HT1080 (cell line): ENCODE data around the gene PC. TPM values are rescaled to one million over a fixed set of nuclear protein-coding genes. Genes with fewer than 3 reads are reported as not detected.
A peak's percentile ranks its signal among the peaks of the same experiment; 100 is the strongest.

ENCODE experiments used
- DNase-seq: peaks from one replicate; pipeline ENCODE4 v3.0.0-alpha.2; 2015; ENCODE audit warnings: low read depth
- total RNA-seq: library from RNA; depleted of rRNA; stranded (reverse); fragments of >200 nt; shearing (Covaris generic); gene quantifications from 2 replicates; pipeline ENCODE4 v1.2.3, GENCODE V29; 2014

Gene PC
- total RNA-seq, 1 experiment from 2014 or later: 14.9 TPM

DNA sequence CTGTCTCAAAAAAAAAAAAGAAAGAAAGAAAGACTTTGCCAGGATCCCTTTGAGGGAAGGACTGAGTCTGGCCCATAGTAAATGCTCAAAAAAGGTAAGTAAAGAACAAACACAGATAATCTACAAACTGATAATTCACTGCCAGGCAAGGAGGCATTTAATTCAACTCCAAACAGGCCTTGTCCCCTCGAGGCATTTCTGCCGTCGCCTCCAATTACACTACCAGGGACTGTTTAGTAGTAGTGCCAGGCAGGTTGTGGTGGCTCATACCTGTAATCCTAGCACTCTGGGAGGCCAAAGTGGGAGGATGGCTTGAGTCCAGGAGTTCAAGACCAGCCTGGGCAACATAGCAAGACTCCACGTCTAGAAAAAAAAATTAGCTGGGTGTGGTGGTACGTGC lies 43.7 kb downstream of the PC start:
- no peak for DNase-seq

GRCh38 chr11:66912911-66913310 lies 45.3 kb downstream of the PC start:
- no peak for DNase-seq

DNA sequence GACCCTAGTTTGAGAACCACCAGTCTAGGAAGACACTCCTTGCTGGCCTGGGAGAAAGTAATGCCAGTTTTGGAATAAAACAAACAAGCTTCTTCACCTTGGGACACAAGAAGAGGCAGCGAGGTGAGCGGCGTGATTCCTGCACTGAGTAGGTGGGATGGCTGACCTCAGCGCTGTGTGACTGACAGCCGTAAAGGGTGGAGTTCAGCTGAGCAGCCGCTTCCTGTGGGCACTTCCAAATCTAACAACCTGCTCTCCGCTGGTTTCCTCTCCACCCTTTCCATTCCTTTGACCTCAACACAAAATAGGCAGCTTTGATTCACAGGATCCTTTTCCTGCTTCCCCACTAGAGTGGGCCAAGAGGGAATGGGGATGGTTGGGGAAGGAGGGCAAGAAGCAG lies 45.8 kb downstream of the PC start:
- DNase-seq: no peak

GRCh38 chr11:66910669-66911068 lies 47.5 kb downstream of the PC start:
- no peak for DNase-seq

DNA sequence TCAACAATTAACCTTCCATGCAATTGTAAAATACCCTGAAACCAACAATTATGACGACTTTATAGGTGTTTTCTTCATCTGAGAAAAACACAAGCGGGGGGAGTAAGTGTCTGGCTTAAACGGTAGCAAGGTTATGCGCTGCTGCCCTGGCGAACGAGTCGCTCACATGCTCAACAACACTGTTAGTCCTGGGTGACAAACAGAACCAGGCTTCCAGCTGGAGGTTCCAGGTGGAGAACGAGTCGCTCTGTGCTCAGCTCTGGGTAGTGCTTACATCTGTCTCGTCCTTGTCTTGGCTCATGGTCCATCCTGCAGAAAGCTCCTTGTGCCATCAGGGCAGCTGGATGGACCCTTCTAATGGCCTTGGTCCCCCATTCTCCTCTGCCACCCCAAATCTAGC lies 48.2 kb downstream of the PC start:
- no peak for DNase-seq

DNA sequence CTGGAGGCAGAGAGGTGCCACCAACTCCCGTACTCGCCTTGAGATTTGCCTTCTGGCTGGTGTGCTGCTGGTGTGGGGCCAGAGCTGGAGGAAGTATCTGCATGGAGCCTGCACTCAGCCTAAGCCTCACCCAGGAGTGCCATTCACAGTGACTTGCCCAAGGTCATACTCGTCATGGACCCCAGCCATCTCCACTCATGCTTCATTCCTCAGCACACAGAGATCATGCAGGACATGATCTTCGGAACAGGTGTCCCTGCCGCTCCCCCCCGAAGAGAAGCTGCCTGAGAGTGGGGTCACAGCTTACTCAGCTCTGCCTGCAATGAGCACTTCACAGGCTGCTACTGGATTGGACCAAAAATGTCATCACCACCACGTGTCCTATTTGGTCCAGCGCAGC lies 49.0 kb downstream of the PC start:
- no peak for DNase-seq

DNA sequence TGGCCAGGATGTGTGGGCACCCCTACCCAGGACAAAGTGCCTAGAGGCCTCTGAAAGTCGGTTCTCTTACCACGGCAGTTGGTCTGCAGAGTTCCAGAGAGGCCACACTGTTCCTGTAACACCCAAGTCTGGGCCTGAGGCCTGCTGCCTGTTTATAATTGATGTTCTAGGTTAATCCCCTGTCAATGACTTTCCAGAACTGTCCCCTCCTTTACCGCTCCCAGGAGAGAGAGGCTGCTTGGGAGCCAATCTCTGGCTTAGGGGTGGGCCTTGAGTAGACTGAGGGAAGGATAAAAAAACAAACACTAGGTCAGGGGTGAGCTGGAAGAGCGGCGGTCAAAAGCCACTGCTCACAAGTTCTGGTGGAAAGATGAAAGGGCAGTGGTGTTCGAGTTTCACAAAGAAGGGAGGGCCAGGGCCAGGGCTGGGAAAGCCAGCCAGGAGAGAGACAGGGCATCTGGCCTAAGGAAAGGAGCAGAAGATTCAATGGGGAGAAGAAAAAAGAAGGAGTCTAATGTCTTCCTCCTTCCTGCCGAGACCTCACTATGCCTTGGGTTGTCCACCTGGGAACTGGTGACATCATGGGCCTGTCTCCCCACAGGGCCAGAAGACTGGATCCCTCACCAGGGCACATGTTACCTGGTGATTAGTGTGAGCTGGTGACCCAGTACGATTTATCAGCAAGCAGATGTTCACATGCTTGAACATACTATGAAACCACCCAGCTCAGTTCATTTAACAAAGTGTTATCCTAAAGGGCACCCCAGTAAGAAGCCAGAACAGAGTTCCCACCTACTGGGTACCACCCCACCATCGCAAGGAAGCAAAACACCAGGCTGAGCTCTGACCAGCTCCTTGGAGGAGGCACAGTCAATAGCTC lies 50.2 kb downstream of the PC start:
- DNase-seq: no peak

- DNase-seq: no peak
These were observed 52.0 kb downstream of the PC start for GRCh38 chr11:66906061-66906733.

DNA sequence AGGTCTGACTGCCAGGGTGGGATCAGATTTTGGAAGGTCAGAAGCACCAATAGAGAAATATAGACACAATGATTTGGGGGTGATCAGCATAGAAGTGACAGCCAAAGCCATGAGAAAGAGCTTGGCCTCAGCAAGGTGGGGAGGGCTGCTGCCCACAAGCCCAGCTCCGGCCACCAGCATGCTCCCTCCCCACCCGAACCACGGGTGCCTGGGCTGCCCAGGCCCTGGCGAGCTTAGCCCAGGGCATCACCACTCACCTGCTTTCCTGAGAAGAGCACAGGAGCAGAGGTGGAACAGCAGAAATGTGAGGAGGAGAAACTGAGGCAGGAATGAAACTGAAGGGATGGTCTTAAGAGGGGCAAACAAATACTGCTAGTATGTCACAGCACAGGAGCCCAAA lies 52.6 kb downstream of the PC start:
- no peak for DNase-seq

DNA sequence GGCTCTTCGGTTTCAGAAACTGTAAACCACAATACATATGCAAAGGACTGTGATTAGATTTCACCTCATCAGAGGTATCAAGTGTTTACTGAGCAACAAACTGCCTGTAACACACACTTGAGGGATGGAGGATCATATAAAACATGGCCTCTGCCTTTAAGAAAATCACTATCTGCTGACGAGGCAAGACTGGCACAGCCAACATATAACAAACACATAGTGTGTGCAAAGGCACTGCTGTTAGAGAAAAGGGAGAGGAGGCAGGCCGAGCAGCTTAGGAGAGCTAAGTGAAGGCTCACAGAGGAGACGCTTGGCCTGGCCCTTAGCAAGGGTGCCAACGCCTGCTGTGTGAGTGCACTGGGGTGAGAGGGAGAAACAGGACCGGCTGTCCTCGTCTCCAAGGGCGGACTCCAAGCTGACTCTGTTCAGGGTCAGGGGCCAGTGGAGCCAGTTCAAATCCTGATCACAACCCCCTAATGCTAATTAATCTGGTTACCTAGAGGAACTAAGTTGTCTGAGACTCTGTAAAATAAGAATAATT lies 53.1 kb downstream of the PC start:
- no peak for DNase-seq

- no peak for DNase-seq
These were observed 53.6 kb downstream of the PC start for GRCh38 chr11:66904561-66904960.

- peak; percentile 70 for DNase-seq
These were observed 54.1 kb downstream of the PC start for GRCh38 chr11:66904055-66904454.

DNA sequence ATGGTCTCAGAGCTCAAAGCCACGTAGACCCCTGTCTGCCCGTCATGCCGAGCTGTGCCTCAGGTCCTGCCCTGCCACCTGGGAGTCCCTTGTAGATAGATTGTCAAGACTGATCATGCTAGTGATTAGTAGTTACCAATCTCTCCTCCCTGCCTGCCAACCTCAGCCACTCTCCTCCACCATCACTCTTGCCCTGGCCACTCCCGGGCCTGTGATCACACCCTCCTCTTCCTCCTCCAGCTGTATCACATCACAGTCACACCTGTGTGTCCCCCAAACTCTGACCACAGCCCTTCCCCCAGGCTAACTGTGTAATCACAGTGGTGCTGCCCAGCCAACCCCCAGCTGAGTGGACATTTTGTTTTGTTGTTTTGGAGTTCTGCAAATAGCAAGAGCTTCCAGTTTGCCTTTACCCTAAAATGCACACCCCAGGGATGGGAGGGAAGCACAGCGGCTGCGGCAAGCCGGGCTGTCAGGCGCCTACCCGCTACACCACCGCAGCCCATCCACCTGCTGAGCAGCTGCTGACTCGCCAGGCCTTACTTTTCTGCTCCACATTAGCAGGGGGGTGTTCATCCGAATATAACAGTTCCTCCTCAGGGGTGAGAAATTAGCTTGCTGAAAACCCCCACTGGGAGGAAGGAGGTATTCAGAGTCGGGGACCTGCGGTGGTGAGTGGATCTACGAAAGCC lies 55.6 kb downstream of the PC start:
- DNase-seq: no peak

DNA sequence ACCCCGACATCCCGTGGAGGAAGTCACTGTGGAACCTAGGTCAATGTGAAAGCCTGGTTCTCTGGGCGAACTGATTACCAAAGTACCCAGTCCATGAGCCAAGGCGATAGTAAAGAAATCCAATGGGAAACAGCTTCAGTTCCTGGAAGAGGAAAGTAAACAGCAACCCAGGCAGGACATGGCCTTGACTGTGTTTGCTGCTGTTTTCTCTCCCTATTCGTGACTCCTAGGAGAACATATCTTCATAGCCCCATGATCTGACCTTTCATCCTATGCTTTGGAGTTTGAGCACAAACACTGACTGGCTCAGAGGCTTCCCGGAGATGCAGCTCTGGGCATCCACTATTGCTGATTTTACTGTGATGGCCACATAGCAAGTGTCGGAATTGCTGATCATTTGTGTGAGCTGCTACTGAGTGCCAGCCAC lies 56.2 kb downstream of the PC start:
- DNase-seq: no peak

DNA sequence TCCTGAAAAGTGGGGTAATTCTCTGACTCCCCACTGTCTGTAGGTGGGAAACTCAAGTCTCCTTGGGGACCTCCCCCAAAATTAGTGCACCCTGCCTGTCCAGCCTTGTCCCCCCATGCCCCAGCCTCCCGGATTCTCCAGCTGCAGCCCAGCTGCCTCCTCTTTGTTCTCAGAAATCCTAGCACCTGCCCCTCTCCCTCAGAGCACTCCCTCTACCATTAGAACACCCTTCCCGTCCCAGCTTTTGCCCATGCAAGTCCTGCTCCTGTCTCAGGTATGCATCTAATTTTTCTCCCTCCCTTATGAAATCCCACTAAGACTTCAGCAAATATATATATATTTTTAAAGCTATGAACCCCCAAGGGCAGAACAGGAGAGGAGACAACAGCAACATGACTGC lies 64.0 kb downstream of the PC start:
- no peak for DNase-seq

DNA sequence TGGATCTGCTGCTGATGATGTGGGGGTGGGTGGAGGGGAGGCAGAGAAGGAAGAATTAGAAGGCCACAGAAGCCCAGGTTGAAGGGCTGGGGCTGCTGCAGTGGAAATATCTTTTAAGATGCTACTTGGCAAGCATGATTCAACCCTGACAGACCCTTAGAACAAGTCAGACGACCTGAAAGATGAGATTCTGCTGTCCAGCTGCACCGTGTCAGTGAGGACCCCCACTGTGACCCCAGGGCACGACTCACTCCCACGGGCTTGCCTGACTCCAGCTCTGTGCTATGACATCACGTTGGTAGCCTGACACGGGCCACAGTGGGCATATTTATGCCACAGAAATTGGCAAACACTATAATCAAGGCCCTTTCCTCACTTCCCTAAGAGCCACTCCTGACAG lies 65.3 kb downstream of the PC start:
- DNase-seq: peak; percentile 24

DNA sequence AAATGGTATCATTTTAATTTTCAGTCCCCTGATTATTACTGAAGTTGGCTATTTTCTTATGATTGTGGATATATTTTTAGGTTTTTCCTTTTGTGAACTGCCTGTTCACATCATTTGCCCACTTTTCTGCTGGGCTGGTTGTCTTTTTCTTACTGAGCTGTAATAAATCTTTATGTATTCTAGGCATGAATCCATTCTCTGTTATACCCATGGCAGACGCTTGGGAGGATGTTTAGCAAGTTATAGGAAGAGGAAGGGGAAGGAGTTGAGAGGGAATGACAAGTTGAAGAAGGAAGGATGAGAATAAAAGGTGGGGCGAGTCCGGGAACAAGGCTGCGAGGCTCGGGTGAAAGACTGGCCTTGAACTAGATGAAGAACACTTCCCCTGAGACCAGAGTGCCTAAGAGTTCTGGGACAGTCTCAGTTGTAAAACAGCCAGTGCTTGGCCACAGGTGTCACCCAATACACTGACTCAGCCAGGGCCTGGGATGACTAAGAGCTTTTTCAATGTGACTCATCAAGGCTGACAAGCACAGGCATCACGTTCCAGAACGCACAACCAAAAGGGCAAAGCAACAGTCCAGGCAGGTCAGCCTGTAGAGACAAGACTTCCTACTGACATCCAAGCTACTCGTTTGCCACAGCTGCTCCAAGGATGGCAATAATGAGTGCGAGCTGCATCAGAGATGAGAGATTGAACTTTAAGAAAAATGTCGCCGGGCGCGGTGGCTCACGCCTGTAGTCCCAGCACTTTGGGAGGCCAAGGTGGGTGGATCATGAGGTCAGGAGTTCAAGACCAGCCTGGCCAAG lies 66.1 kb downstream of the PC start:
- peak; percentile 97 for DNase-seq

- no peak for DNase-seq
These were observed 68.2 kb downstream of the PC start for GRCh38 chr11:66889960-66890359.

- no peak for DNase-seq
These were observed 69.9 kb downstream of the PC start for GRCh38 chr11:66888282-66888681.

- no peak for DNase-seq
These were observed 70.7 kb downstream of the PC start for GRCh38 chr11:66887526-66887925.

GRCh38 chr11:66886671-66887221 lies 71.4 kb downstream of the PC start:
- DNase-seq: peak; percentile 85
